H7 (cell line): Measurements from ENCODE around the gene SPEM1. TPM values are rescaled to one million over a fixed set of nuclear protein-coding genes. Genes with fewer than 3 reads are reported as not detected.

ENCODE experiments used
- total RNA-seq: library from RNA; depleted of rRNA; stranded (reverse); fragments of >200 nt; shearing (Covaris generic); gene quantifications from 2 replicates; pipeline ENCODE4 v1.2.3, GENCODE V29; 2014; rRNA removed

Gene SPEM1
- total RNA-seq, 1 experiment from 2014 or later, result not detected

Other genes with a start within 250 kb of the SPEM1 start
- 12.3 and 15.4 TPM in 2 replicates for gene ASGR1, start 241.0 kb upstream of the SPEM1 start, total RNA-seq
- gene DLG4, start 200.5 kb upstream of the SPEM1 start, total RNA-seq, result 21.0 and 27.6 TPM in 2 replicates
- 362 and 410 TPM in 2 replicates for gene ACADVL, start 200.4 kb upstream of the SPEM1 start, total RNA-seq
- gene DVL2, start 185.8 kb upstream of the SPEM1 start, total RNA-seq, result 75.0 and 90.9 TPM in 2 replicates
- gene PHF23, start 180.9 kb upstream of the SPEM1 start, total RNA-seq, result 54.9 and 56.2 TPM in 2 replicates
- gene GABARAP, start 177.9 kb upstream of the SPEM1 start, total RNA-seq, result 185 and 231 TPM in 2 replicates
- gene CTDNEP1, start 168.6 kb upstream of the SPEM1 start, total RNA-seq, result 58.8 and 59.9 TPM in 2 replicates
- 66.4 and 77.4 TPM in 2 replicates for gene ELP5, start 168.1 kb upstream of the SPEM1 start, total RNA-seq
- gene CLDN7, start 157.8 kb upstream of the SPEM1 start, total RNA-seq, result 30.8 and 40.8 TPM in 2 replicates
- gene SLC2A4, start 138.6 kb upstream of the SPEM1 start, total RNA-seq, result 3.8 and 6.6 TPM in 2 replicates
- gene YBX2, start 125.7 kb upstream of the SPEM1 start, total RNA-seq, result 12.2 and 21.8 TPM in 2 replicates
- gene EIF5A, start 112.7 kb upstream of the SPEM1 start, total RNA-seq, result 865 and 1,116 TPM in 2 replicates
- gene GPS2, start 105.0 kb upstream of the SPEM1 start, total RNA-seq, result 52.8 and 60.2 TPM in 2 replicates
- gene NEURL4, start 91.0 kb upstream of the SPEM1 start, total RNA-seq, result 33.5 and 34.1 TPM in 2 replicates
- gene ACAP1, start 83.8 kb upstream of the SPEM1 start, total RNA-seq, result 17.8 and 34.5 TPM in 2 replicates
- 1.1 and 2.2 TPM in 2 replicates for gene KCTD11, start 68.2 kb upstream of the SPEM1 start, total RNA-seq
- gene TMEM95, start 65.2 kb upstream of the SPEM1 start, total RNA-seq, result not detected in 2 replicates
- 7.0 and 8.9 TPM in 2 replicates for gene TNK1, start 39.2 kb upstream of the SPEM1 start, total RNA-seq
- 26.5 and 27.8 TPM in 2 replicates for gene PLSCR3, start 25.8 kb upstream of the SPEM1 start, total RNA-seq
- gene TMEM256, start 16.2 kb upstream of the SPEM1 start, total RNA-seq, result 280 and 385 TPM in 2 replicates
- gene NLGN2, start 12.5 kb upstream of the SPEM1 start, total RNA-seq, result 11.6 and 15.7 TPM in 2 replicates
- not detected in 2 replicates for gene SPEM2, start 5.3 kb downstream of the SPEM1 start, total RNA-seq
- gene SPEM3, start 8.5 kb downstream of the SPEM1 start, total RNA-seq, result not detected in 2 replicates
- gene TMEM102, start 15.1 kb downstream of the SPEM1 start, total RNA-seq, result 14.5 and 15.8 TPM in 2 replicates
- 12.5 and 20.7 TPM in 2 replicates for gene FGF11, start 19.2 kb downstream of the SPEM1 start, total RNA-seq
- gene CHRNB1, start 24.7 kb downstream of the SPEM1 start, total RNA-seq, result 6.6 and 6.8 TPM in 2 replicates
- 9.0 and 10.4 TPM in 2 replicates for gene ZBTB4, start 59.3 kb downstream of the SPEM1 start, total RNA-seq
- gene SLC35G6, start 61.1 kb downstream of the SPEM1 start, total RNA-seq, result not detected in 2 replicates
- gene POLR2A, start 64.0 kb downstream of the SPEM1 start, total RNA-seq, result 46.1 and 48.6 TPM in 2 replicates
- gene TNFSF12, start 128.7 kb downstream of the SPEM1 start, total RNA-seq, result 6.2 and 9.6 TPM in 2 replicates
- gene TNFSF13, start 138.4 kb downstream of the SPEM1 start, total RNA-seq, result 0.94 and 1.7 TPM in 2 replicates
- gene SENP3, start 141.6 kb downstream of the SPEM1 start, total RNA-seq, result 137 and 203 TPM in 2 replicates
- 0.22 and 0.55 TPM in 2 replicates for gene CD68, start 159.3 kb downstream of the SPEM1 start, total RNA-seq
- gene MPDU1, start 163.5 kb downstream of the SPEM1 start, total RNA-seq, result 111 and 146 TPM in 2 replicates
- gene SOX15, start 169.8 kb downstream of the SPEM1 start, total RNA-seq, result 33.8 and 44.0 TPM in 2 replicates
- gene FXR2, start 194.6 kb downstream of the SPEM1 start, total RNA-seq, result 49.0 and 52.0 TPM in 2 replicates
- gene SAT2, start 207.5 kb downstream of the SPEM1 start, total RNA-seq, result 45.5 and 55.8 TPM in 2 replicates
- gene SHBG, start 209.8 kb downstream of the SPEM1 start, total RNA-seq, result 0.35 and 1.5 TPM in 2 replicates
- 1.6 and 7.0 TPM in 2 replicates for gene ATP1B2, start 230.6 kb downstream of the SPEM1 start, total RNA-seq